Bronchial epithelial cell (primary cell): ENCODE data around the gene PPARA. TPM values are rescaled to one million over a fixed set of nuclear protein-coding genes. Genes with fewer than 3 reads are reported as not detected.
"Not testable (repeated sequence)": the region's sequence is repeated elsewhere in the genome, so short reads cannot be mapped to it uniquely, and the experiment has no call there.

Experiments used
- DNase-seq: peaks from one replicate; pipeline ENCODE4 v3.0.0-alpha.2; 2010; ENCODE audit warnings: low read depth
- FAIRE-seq: peaks from 2 replicates; lab custom pipeline; 2011; peaks lifted over from hg19 to GRCh38; lab: Jason Lieb, UNC
- H3K27me3 ChIP-seq: 2 replicates; pipeline ENCODE4 v1.5.1; 2011; ENCODE audit warnings: low read length; ENCODE audit not compliant: control insufficient read depth, insufficient read depth
- H3K36me3 ChIP-seq: 2 replicates; pipeline ENCODE4 v1.5.1; 2011; ENCODE audit warnings: low read length; ENCODE audit not compliant: control insufficient read depth, insufficient read depth
- H3K4me3 ChIP-seq: 2 replicates; pipeline ENCODE4 v1.5.1; 2011; ENCODE audit warnings: mild to moderate bottlenecking, low read depth, low read length, control low read depth
- total RNA-seq: library from RNA; depleted of rRNA; stranded (reverse); fragments of >200 nt; gene quantifications from 2 replicates; pipeline ENCODE4 v1.2.1, GENCODE V29; 2014
- TF ChIP-seq, protein P1 (sequence below): IDR thresholded peaks from 2 replicates; pipeline ENCODE4 v1.5.1; 2011; ENCODE audit warnings: mild to moderate bottlenecking, moderate library complexity, low read length, control low read depth, inconsistent platforms; ENCODE audit not compliant: insufficient read depth, severe bottlenecking

Gene PPARA
- total RNA-seq, 1 donor from 2014 or later, result 10.5 TPM

DNA sequence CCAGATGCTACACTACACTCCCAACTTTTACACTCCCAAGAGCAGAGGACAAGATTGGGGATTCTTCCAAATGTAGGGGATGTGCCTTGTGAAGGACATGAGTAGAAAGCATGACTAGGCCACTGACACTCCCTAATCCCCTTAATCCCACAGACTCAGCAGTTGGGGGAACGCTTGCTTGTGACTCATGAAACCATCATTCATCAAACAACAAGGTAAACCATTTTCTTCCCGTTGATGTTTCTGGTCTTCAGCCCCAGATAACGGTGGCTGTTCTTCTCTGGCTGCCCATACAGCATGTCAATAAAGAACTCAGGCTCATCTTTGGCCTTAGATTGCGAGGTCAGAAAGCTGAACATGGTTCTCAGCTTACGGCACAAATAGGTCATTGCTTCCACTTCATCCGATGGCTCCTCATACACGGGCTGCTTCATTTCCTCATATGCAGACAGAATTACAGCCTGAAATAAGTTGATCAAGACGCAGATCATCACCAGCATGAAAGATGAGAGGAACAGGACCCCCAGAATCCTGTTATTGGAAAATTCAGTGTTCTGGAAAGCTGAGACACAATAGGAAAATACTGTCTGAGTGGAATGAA is 106.1 kb downstream of the PPARA start:
- TF ChIP-seq, protein P1, sequence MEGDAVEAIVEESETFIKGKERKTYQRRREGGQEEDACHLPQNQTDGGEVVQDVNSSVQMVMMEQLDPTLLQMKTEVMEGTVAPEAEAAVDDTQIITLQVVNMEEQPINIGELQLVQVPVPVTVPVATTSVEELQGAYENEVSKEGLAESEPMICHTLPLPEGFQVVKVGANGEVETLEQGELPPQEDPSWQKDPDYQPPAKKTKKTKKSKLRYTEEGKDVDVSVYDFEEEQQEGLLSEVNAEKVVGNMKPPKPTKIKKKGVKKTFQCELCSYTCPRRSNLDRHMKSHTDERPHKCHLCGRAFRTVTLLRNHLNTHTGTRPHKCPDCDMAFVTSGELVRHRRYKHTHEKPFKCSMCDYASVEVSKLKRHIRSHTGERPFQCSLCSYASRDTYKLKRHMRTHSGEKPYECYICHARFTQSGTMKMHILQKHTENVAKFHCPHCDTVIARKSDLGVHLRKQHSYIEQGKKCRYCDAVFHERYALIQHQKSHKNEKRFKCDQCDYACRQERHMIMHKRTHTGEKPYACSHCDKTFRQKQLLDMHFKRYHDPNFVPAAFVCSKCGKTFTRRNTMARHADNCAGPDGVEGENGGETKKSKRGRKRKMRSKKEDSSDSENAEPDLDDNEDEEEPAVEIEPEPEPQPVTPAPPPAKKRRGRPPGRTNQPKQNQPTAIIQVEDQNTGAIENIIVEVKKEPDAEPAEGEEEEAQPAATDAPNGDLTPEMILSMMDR, result no peak
- Histone ChIP-seq H3K27me3 (no peaks in the 10 kb centered on the region), H3K36me3 (no peaks in the 10 kb centered on the region), H3K4me3 (no peak overlapping the region)
- FAIRE-seq, result no peak
- peak; percentile 75 for DNase-seq

DNA sequence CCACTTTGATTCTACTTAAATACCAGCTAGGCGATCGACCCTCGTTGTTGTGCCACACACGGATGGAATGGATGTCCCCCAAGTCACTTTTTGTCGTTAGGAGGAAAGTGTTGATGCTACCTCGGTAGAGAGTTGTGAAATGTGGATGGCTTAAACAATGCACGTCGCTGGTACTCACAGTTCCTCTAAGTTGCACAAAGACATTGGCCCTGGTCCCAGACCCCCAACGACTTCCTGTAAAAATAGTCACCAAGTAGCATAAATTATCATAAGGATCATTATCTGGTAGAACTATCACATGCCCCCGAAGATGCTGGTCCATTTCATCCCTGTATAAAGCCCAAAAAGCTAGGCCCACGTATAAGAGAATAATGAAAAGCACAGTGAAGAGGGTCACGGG is 109.0 kb downstream of the PPARA start:
- Histone ChIP-seq H3K27me3 (peaks cover 2% of the 10 kb centered on the region), H3K36me3 (no peaks in the 10 kb centered on the region), H3K4me3 (no peak overlapping the region)
- TF ChIP-seq, protein P1, result no peak
- FAIRE-seq (no peak), DNase-seq (no peak)

DNA sequence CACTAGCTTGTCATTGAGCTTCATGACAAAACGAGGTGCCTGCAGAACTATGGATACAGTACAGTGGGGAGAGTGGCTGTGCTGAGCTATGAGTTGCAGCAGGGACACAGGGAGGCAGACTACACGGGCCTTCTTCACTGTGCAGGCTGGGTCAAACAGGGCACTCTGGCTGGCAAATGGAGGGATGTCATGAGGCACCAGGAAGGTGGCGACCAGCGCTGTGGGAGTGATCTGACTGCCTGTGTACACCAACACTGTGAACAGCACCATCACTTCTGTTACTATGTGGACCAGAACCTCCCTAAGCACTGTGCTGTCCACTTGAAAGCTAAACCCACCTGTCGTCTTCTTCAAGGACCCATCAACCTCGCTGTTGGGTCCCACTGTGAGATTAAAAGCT is 109.7 kb downstream of the PPARA start:
- FAIRE-seq (no peak), DNase-seq (no peak)
- Histone ChIP-seq H3K36me3 (no peaks in the 10 kb centered on the region), H3K4me3 (no peak overlapping the region), H3K27me3 (peaks cover 2% of the 10 kb centered on the region)
- TF ChIP-seq, protein P1, result no peak

DNA sequence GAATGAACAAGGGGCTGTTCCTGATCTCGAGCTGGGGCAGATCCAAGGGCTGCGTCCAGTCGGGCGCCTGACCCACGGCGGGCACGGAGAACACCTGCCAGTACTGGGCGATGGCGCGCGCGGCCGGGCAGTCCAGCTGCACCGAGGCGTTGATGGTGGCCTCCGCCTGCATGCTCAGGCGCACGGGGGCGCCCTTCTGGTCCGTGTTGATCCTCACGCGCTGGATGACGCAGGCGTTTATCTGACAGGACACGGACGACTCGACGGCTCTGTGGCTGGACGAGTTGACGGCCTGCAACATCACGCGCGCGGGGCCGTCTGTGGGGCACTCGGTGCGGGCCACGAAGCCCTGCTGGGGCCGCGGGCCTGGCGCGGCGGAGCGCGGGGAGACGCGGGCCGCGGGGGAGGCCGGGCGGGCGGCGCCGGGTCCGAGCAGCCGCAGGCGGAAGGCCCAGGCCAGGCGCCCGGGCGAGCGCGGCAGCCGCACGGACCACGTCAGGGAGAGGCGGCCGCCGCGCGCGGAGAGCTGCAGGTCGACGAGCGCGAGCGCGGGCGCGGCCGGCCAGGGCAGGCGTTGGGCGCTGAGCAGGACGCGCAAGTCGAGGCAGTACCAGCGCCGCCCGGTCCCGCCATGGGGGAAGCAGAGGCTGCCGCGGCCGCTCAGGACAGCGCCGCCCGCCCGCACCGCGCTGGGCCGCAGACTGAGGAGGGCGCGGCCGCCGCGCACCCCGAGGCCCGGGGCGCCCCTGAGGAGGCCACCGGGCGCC is 112.3 kb downstream of the PPARA start:
- no peak for FAIRE-seq
- peak overlapping the region; percentile 6 for H3K4me3 ChIP-seq
- peak; percentile 13 for DNase-seq
- TF ChIP-seq, protein P1, result peak; percentile 43
- H3K27me3 ChIP-seq, result peaks cover 2% of the 10 kb centered on the region
- H3K36me3 ChIP-seq, result no peaks in the 10 kb centered on the region

DNA sequence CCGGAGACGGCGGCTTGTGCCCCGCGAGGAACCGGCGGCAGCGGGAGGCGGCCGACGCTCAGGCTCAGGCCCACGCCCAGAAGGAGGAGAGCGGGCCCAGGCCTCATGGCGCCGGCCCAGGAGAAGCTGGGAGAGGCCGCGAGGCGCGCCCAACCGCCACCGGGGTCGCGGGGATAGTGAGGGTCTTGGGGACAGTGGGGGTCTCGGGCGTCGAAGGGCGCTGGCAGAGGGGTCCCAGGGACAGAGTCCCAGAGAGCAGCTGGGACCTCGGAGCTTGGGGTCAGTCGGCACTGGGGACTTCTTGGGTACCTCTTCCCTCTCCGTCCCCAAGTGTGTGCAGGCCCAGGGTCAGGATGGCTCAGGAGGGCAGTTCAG is 112.9 kb downstream of the PPARA start, which contains the start of gene PKDREJ:
Gene PKDREJ (minus strand): TSS at position 128 of the 375 bp plus-strand sequence. CDS start 21 bp downstream, at position 107.
- DNase-seq, result no peak
- no peak for FAIRE-seq
- TF ChIP-seq, protein P1, result no peak
- peak within 1 kb of the TSS; percentile 6 for H3K4me3 ChIP-seq
- H3K36me3 ChIP-seq, result no peaks in the 10 kb centered on the region
- H3K27me3 ChIP-seq, result peaks cover 2% of the 10 kb centered on the region

DNA sequence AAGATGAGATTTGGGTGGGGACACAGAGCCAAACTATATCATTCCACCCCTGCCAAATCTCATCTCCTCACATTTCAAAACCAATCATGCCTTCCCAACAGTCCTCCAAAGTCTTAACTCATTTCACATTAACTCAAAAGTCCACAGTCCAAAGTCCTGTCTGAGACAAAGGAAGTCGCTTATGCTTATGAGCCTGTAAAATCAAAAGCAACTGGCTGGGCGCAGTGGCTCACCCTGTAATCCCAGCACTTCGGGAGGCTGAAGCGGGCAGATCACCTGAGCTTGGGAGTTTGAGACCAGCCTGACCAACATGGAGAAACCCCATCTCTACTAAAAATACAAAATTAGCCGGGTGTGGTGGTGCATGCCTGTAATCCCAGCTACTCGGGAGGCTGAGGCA is 114.2 kb downstream of the PPARA start:
- not testable (repeated sequence) for DNase-seq, FAIRE-seq

DNA sequence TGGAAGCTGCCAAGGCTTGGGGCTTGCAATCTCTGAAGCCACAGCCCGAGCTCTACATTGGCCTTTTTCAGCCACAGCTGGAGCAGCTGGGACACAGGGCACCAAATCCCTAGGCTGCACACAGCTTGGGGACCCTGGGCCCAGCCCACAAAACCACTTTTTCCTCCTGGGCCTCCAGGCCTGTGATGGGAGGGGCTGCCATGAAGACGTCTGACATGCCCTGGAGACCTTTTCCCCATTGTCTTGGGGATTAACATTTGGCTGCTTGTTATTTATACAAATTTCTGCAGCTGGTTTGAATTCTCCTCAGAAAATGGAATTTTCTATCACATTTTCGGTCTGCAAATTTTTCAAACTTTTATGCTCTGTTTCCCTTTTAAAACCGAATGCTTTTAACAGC is 115.3 kb downstream of the PPARA start:
- not testable (repeated sequence) for H3K36me3 ChIP-seq, FAIRE-seq, DNase-seq, H3K4me3 ChIP-seq, H3K27me3 ChIP-seq

More for the DNA sequence above, 114.2 kb downstream of the PPARA start:
- not testable (repeated sequence) for H3K36me3 ChIP-seq, H3K27me3 ChIP-seq, H3K4me3 ChIP-seq
